Body of pancreas (tissue), 4 donors: Measurements from ENCODE around the gene EN1. TPM values are rescaled to one million over a fixed set of nuclear protein-coding genes. Genes with fewer than 3 reads are reported as not detected.

ENCODE experiments used
- ATAC-seq: fragments of 150-250 bp; one replicate; pipeline ENCODE4 v1.9.1; 2016
- DNase-seq, 4 donors: peaks; one replicate each; pipeline ENCODE4 v3.0.0-alpha.2; 2019
- H3K27ac ChIP-seq, 4 donors: fragments of 200-600 bp; sonication (generic); 1 replicate in 3 of 4; 2 replicates in 1 of 4; pipeline versions ENCODE4 v1.5.1 to v1.6.1; 2016 to 2019; ENCODE audit warnings: mild to moderate bottlenecking in 1 of 4, mixed read lengths in 1 of 4, moderate library complexity in 1 of 4
- H3K27me3 ChIP-seq, 2 donors: fragments of 200-600 bp; sonication (generic); one replicate each; pipeline ENCODE4 v1.6.0; 2016; ENCODE audit warnings: mild to moderate bottlenecking in 1 of 2
- H3K36me3 ChIP-seq, 2 donors: fragments of 200-600 bp; sonication (generic); replicated peaks in 1 of 2; 2 replicates each; pipeline ENCODE4 v1.5.1; 2016; ENCODE audit warnings: low read depth in 2 of 2; ENCODE audit not compliant: insufficient read depth in 1 of 2
- H3K4me1 ChIP-seq: fragments of 200-600 bp; sonication (generic); one replicate; pipeline ENCODE4 v1.6.0; 2016
- H3K4me3 ChIP-seq, 2 donors: fragments of 200-600 bp; sonication (generic); 1 replicate in 1 of 2; 2 replicates in 1 of 2; pipeline ENCODE4 v1.5.1; 2016 to 2019
- H3K9me3 ChIP-seq, 3 donors: fragments of 200-600 bp; sonication (generic); 1 replicate in 2 of 3; 2 replicates in 1 of 3; pipeline ENCODE4 v1.5.1; 2016
- POLR2A ChIP-seq, 3 donors: fragments of 450-650 bp; IDR thresholded peaks; one replicate each; pipeline ENCODE4 v1.6.1; 2016; ENCODE audit warnings: antibody characterized with exemption in 3 of 3, mild to moderate bottlenecking in 2 of 3
- WGBS, 2 donors: methylation state at CpG; one replicate each; pipeline ENCODE4 v1.1.5; 2017; 5-methylcytosine and 5-hydroxymethylcytosine counted together
- intact Hi-C: fragments of 100-400 bp; cut with DNase I; formaldehyde crosslinking; loops from one replicate; pipeline ENCODE4 v1.15.1; 2023
- total RNA-seq, 2 donors: library from RNA; depleted of rRNA; stranded (reverse); fragments of >200 nt; gene quantifications; one replicate each; pipeline ENCODE4 v1.1.0, GENCODE V29; 2016
- TF ChIP-seq, protein P1 (sequence below), 7 experiments: fragments of 450-650 bp in 4 of 7; fragments of 200-600 bp in 3 of 7; sonication (generic) in 3 of 7; IDR thresholded peaks; one replicate each; pipeline ENCODE4 v1.5.1; 2016 to 2019; ENCODE audit warnings: antibody characterized with exemption in 7 of 7

The EN1 gene
- total RNA-seq, 2 donors from 2014 or later, result not detected

DNA sequence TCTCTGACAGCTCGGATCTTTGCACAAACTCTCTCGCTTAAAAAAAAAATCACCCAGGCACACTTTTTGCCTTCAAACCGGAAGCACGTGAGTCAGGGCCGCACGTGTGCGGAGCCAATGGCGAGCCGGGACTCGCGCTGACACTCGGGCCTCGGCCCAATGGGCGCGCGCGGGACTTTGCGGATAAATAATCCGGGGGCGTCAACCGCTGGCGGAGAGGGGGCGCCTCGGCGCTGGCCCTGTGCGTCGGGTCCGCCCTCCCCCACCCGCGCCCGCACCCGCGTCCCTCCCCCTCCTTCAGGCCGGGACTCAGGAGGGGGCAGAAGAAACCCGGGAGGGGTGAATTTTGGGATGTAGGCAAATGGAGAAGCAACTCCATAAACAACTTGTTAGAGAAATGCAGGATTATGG is 319 bp upstream of the EN1 start:
- no peak overlapping the region for H3K27ac ChIP-seq
- TF ChIP-seq POLR2A (IDR thresholded peaks at IDR 0.05), result no peak
- TF ChIP-seq, protein P1, sequence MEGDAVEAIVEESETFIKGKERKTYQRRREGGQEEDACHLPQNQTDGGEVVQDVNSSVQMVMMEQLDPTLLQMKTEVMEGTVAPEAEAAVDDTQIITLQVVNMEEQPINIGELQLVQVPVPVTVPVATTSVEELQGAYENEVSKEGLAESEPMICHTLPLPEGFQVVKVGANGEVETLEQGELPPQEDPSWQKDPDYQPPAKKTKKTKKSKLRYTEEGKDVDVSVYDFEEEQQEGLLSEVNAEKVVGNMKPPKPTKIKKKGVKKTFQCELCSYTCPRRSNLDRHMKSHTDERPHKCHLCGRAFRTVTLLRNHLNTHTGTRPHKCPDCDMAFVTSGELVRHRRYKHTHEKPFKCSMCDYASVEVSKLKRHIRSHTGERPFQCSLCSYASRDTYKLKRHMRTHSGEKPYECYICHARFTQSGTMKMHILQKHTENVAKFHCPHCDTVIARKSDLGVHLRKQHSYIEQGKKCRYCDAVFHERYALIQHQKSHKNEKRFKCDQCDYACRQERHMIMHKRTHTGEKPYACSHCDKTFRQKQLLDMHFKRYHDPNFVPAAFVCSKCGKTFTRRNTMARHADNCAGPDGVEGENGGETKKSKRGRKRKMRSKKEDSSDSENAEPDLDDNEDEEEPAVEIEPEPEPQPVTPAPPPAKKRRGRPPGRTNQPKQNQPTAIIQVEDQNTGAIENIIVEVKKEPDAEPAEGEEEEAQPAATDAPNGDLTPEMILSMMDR (IDR thresholded peaks at IDR 0.05), result no peak

DNA sequence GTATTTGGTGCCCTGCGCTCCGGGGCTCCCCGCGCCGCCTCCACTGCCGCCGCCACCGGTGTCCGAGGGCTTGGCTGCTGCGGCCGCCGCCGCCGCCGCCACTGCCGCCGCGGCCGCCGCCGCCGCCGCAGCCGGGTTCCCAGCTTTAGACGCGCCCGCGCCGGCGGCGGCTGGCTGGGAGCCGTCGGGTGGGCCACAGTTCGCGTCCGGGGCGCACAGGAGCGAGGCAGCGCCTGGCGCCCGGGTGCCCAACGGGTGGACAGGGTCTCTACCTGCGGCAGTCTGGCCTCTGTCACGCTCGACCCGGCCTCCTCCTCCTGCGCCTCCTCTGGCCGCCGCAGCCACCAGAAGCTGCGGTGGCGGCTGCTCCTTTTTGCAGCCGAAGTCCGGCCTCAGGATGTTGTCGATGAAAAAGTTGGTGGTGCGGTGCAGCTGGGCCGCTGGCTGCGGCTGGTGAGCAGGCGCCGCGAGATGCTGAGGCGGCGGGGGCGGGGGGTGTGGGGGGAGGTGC is 951 bp downstream of the EN1 start:
- H3K27ac ChIP-seq, result no peak overlapping the region
- TF ChIP-seq, protein P1 (IDR thresholded peaks at IDR 0.05), result no peak
- no peak for TF ChIP-seq POLR2A (IDR thresholded peaks at IDR 0.05)
- ATAC-seq (no peak), DNase-seq (no peak)
- peaks cover 0 to 66% of the 10 kb centered on the region in 2 donors for H3K27me3 ChIP-seq
- peaks cover 53% of the 10 kb centered on the region for H3K4me1 ChIP-seq
- no peaks in the 10 kb centered on the region for H3K36me3 ChIP-seq
- 1% methylated on average over 63 of the region's 63 CpGs; no CpG with 5 or more reads in 1 of the 2 donors for WGBS, 2 donors
- no peak overlapping the region for H3K4me3 ChIP-seq
- no peaks in the 10 kb centered on the region for H3K9me3 ChIP-seq
- intact Hi-C loops, result no loop called here

More for the DNA sequence above, 319 bp upstream of the EN1 start:
- H3K4me1 ChIP-seq, result peaks cover 50% of the 10 kb centered on the region
- H3K9me3 ChIP-seq, result no peaks in the 10 kb centered on the region
- intact Hi-C loops, result no loop called here
- ATAC-seq (no peak), DNase-seq (peak in 1 of 4 donors; percentile 19)
- no peaks in the 10 kb centered on the region for H3K36me3 ChIP-seq
- H3K27me3 ChIP-seq, result peaks cover 0 to 61% of the 10 kb centered on the region in 2 donors
- no peak overlapping the region for H3K4me3 ChIP-seq
- 5 to 11% methylated on average over 10 to 33 of the region's 35 CpGs for WGBS, 2 donors

DNA sequence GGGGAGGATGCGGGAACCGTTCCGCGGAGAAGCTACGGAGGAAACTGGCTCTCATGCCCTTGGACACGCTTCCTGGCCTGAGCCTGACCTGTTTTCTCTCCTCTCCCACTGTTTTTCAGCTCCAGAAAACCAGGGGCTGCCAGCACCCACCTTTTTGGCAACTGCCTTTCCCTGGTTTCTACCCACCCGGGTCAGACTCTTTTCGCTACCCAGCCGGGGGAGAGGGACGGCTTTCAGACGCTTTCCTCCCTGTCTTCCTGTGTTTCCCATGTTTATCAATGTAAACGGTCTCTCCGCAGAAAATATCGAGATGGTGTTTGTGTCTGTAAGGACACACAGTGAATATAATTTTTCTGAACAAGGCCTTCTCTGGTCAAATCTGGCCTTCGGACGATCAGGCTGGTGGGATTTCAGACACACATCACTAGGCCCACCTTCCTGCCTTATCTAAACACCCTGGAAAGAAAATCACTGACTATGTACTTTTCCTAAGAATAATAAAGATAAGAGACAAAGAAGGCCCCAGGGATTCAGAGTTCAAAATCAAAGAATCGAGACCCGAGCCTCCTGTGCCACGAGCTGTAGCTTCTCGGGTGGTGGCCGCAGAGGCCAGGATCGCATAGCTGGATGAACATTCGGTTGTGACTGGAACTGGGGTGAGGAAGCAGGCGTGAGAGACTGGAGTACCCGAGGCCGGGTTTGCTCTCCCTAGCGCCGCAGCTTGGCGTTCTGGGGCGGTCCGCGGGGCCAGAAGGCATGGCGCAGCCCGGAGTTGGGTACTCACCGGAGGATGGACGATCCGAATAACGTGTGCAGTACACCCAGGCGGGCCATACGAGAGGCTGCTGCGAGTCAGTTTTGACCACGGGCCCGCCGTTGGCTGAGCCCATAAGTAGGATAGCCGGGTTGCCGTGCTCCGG is 1.7 kb downstream of the EN1 start:
- 9 to 15% methylated on average over 24 to 47 of the region's 47 CpGs for WGBS, 2 donors
- ATAC-seq, result no peak
- no peak for TF ChIP-seq POLR2A (IDR thresholded peaks at IDR 0.05)
- TF ChIP-seq, protein P1 (IDR thresholded peaks at IDR 0.05), result no peak

DNA sequence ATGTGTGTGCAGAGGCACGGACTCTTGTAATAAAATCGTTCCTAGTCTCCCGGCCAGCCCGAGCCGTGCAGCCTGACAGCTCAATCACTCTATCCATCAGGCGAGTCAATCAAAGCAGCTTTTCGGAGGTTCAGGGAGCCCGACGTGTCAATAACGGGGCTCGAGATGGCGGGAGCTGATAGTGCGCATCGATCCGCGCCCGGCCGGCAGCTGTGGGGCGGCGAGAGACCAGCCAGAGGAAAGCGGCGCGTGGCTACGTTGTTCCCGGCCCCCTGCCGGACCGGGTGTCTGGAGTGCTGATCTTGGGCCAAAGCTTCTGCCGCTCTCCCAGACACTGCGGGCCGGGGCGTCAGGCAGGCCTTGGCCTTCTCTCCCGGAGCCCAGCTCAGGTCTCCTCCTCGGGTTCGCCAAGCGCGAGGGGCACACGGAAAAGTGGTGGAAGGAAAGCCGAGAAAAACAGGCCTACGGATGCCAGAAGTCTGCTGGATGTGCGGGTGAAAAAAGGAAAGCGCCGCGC is 2.4 kb downstream of the EN1 start:
- Histone ChIP-seq H3K4me3 (no peak overlapping the region), H3K27me3 (peaks cover 0 to 66% of the 10 kb centered on the region in 2 donors), H3K4me1 (peaks cover 53% of the 10 kb centered on the region), H3K36me3 (no peaks in the 10 kb centered on the region), H3K9me3 (no peaks in the 10 kb centered on the region), H3K27ac (no peak overlapping the region)
- intact Hi-C loops, result no loop called here
- TF ChIP-seq, protein P1 (IDR thresholded peaks at IDR 0.05), result no peak
- TF ChIP-seq POLR2A (IDR thresholded peaks at IDR 0.05), result no peak
- no peak for DNase-seq
- no peak for ATAC-seq
- 9 to 10% methylated on average over 24 to 43 of the region's 43 CpGs for WGBS, 2 donors

More for the DNA sequence above, 1.7 kb downstream of the EN1 start:
- no peak for DNase-seq
- Histone ChIP-seq H3K27ac (no peak overlapping the region), H3K4me3 (no peak overlapping the region), H3K27me3 (peaks cover 0 to 66% of the 10 kb centered on the region in 2 donors), H3K9me3 (no peaks in the 10 kb centered on the region), H3K4me1 (peaks cover 53% of the 10 kb centered on the region), H3K36me3 (no peaks in the 10 kb centered on the region)
- intact Hi-C loops, result no loop called here
